A549 (cell line): Measurements from ENCODE around the gene CACNA1S.

Experiments
- CEBPB ChIP-seq, 2 experiments: fragments of >200 bp in 1 of 2; sonication (Bioruptor Twin) in 1 of 2; formaldehyde crosslinking in 1 of 2; IDR thresholded peaks; 2 replicates each; pipeline ENCODE4 v1.6.1; 2012 to 2016
- ESRRA ChIP-seq: fragments of 150-350 bp; IDR thresholded peaks from 2 replicates; pipeline ENCODE4 v1.6.1; 2014; ENCODE audit warnings: mild to moderate bottlenecking, low read length, borderline replicate concordance
- GATA3 ChIP-seq: IDR thresholded peaks from 2 replicates; pipeline ENCODE4 v1.6.1; 2012; ENCODE audit warnings: borderline replicate concordance
- HDAC2 ChIP-seq: fragments of 200-600 bp; sonication (generic); IDR thresholded peaks from 2 replicates; pipeline ENCODE4 v1.6.1; 2016
- JUN ChIP-seq, 2 experiments: fragments of >200 bp; sonication (Bioruptor Twin); formaldehyde crosslinking; IDR thresholded peaks; 2 replicates in 1 of 2; 3 replicates in 1 of 2; pipeline ENCODE4 v1.6.1; 2016 to 2017
- KDM1A ChIP-seq: fragments of 200-600 bp; sonication (generic); IDR thresholded peaks from 2 replicates; pipeline ENCODE4 v1.6.1; 2016; ENCODE audit warnings: low read depth, mild to moderate bottlenecking
- POLR2A ChIP-seq: IDR thresholded peaks from 2 replicates; pipeline ENCODE4 v1.6.1; 2012; ENCODE audit warnings: mild to moderate bottlenecking, low read length
- RFX5 ChIP-seq: fragments of 450-650 bp; IDR thresholded peaks from 2 replicates; pipeline ENCODE4 v1.7.1; 2014; ENCODE audit warnings: antibody characterized with exemption, mild to moderate bottlenecking, moderate library complexity
- SMC3 ChIP-seq: fragments of >200 bp; sonication (Bioruptor Twin); formaldehyde crosslinking; IDR thresholded peaks from 3 replicates; pipeline ENCODE4 v1.6.1; 2018; ENCODE audit warnings: inconsistent platforms
- TF ChIP-seq, protein P1 (sequence below): IDR thresholded peaks from 2 replicates; pipeline ENCODE4 v1.6.1; 2012
- TF ChIP-seq, protein P2 (sequence below): fragments of >200 bp; sonication (Bioruptor Twin); formaldehyde crosslinking; IDR thresholded peaks from 3 replicates; pipeline ENCODE4 v1.5.1; 2016
- TF ChIP-seq, protein P3 (sequence below): IDR thresholded peaks from 2 replicates; pipeline ENCODE4 v1.6.1; 2012

DNA sequence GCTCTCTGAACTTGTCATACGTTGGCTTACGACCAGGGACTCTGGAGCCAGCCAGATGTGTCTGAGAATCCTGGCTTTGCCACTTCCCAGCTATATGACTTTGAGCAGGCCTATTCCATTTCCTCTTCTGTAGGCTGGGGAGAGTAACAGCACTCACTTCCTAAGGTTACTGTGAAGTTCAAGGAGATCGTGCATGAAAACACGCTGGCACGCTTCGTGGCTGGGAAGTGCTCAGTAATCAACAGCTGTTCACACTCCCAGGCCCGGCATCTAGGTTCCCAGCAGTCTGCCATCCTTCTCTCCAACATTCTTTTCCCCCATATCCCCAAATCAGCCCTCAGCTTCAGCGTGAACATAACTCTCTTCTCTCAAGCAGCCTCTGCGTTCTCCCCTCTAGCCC is 12.8 kb upstream of the CACNA1S start:
- TF ChIP-seq RFX5: no peak
- TF ChIP-seq, protein P1, sequence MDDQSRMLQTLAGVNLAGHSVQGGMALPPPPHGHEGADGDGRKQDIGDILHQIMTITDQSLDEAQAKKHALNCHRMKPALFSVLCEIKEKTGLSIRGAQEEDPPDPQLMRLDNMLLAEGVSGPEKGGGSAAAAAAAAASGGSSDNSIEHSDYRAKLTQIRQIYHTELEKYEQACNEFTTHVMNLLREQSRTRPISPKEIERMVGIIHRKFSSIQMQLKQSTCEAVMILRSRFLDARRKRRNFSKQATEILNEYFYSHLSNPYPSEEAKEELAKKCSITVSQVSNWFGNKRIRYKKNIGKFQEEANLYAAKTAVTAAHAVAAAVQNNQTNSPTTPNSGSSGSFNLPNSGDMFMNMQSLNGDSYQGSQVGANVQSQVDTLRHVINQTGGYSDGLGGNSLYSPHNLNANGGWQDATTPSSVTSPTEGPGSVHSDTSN: no peak
- TF ChIP-seq, protein P2, sequence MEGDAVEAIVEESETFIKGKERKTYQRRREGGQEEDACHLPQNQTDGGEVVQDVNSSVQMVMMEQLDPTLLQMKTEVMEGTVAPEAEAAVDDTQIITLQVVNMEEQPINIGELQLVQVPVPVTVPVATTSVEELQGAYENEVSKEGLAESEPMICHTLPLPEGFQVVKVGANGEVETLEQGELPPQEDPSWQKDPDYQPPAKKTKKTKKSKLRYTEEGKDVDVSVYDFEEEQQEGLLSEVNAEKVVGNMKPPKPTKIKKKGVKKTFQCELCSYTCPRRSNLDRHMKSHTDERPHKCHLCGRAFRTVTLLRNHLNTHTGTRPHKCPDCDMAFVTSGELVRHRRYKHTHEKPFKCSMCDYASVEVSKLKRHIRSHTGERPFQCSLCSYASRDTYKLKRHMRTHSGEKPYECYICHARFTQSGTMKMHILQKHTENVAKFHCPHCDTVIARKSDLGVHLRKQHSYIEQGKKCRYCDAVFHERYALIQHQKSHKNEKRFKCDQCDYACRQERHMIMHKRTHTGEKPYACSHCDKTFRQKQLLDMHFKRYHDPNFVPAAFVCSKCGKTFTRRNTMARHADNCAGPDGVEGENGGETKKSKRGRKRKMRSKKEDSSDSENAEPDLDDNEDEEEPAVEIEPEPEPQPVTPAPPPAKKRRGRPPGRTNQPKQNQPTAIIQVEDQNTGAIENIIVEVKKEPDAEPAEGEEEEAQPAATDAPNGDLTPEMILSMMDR: no peak
- TF ChIP-seq, protein P3, sequence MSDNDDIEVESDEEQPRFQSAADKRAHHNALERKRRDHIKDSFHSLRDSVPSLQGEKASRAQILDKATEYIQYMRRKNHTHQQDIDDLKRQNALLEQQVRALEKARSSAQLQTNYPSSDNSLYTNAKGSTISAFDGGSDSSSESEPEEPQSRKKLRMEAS: no peak
- TF ChIP-seq SMC3: no peak
- no peak for TF ChIP-seq HDAC2
- no peak for TF ChIP-seq KDM1A
- TF ChIP-seq GATA3: no peak
- no peak for TF ChIP-seq POLR2A
- TF ChIP-seq ESRRA: no peak
- no peak for TF ChIP-seq JUN (IDR thresholded peaks at IDR 0.05)
- no peak for TF ChIP-seq CEBPB (IDR thresholded peaks at IDR 0.05)
